GM23338 (cell line): ENCODE data around the gene CYP24A1. TPM values are rescaled to one million over a fixed set of nuclear protein-coding genes. Genes with fewer than 3 reads are reported as not detected.

Source experiments
- ATAC-seq: fragments of 200-7000 bp; cut with Tn5 transposase; 3 replicates; pipeline ENCODE4 v1.9.1; 2020
- DNase-seq: peaks from one replicate; pipeline ENCODE4 v3.0.0-alpha.2; 2015; ENCODE audit warnings: low spot score
- H2AFZ ChIP-seq: fragments of 200-600 bp; sonication (generic); 2 replicates; pipeline ENCODE4 v1.8.0; 2016; ENCODE audit warnings: antibody characterized with exemption, mild to moderate bottlenecking, moderate library complexity
- H3F3A ChIP-seq: fragments of 200-600 bp; sonication (generic); replicated peaks from 2 replicates; pipeline ENCODE4 v1.8.0; 2017; ENCODE audit warnings: antibody characterized with exemption, mixed run types, low read depth
- H3K27ac ChIP-seq: fragments of 200-600 bp; sonication (generic); 2 replicates; pipeline ENCODE4 v1.6.1; 2016; ENCODE audit warnings: low read depth
- H3K27me3 ChIP-seq: fragments of 200-600 bp; sonication (generic); 2 replicates; pipeline ENCODE4 v1.8.0; 2016; ENCODE audit warnings: mild to moderate bottlenecking, mixed run types, moderate library complexity; ENCODE audit not compliant: insufficient read depth
- H3K36me3 ChIP-seq: fragments of 200-600 bp; sonication (generic); 2 replicates; pipeline ENCODE4 v1.8.0; 2016; ENCODE audit warnings: mild to moderate bottlenecking; ENCODE audit not compliant: insufficient read depth
- H3K4me1 ChIP-seq: fragments of 200-600 bp; sonication (generic); 2 replicates; pipeline ENCODE4 v1.8.0; 2016; ENCODE audit warnings: mild to moderate bottlenecking, moderate library complexity; ENCODE audit not compliant: insufficient read depth
- H3K4me2 ChIP-seq: fragments of 200-600 bp; sonication (generic); 2 replicates; pipeline ENCODE4 v1.7.1; 2017; ENCODE audit warnings: mixed run types
- H3K4me3 ChIP-seq: fragments of 200-600 bp; sonication (generic); 2 replicates; pipeline ENCODE4 v1.6.1; 2016; ENCODE audit warnings: mixed run types
- H3K79me2 ChIP-seq: fragments of 200-600 bp; sonication (generic); replicated peaks from 2 replicates; pipeline ENCODE4 v1.8.0; 2017; ENCODE audit warnings: mild to moderate bottlenecking; ENCODE audit not compliant: insufficient read depth
- H3K9me2 ChIP-seq: fragments of 200-600 bp; sonication (generic); 2 replicates; pipeline ENCODE4 v1.8.0; 2017; ENCODE audit not compliant: insufficient read depth
- H4K20me1 ChIP-seq: fragments of 200-600 bp; sonication (generic); replicated peaks from 2 replicates; pipeline ENCODE4 v1.8.0; 2017; ENCODE audit warnings: mild to moderate bottlenecking; ENCODE audit not compliant: insufficient read depth
- H3K27ac Mint-ChIP-seq: 2 replicates; pipeline ENCODE4 v1.8.0; 2020; ENCODE audit warnings: inconsistent platforms, mild to moderate bottlenecking, moderate library complexity, mixed read lengths
- H3K27me3 Mint-ChIP-seq: 3 replicates; pipeline ENCODE4 v1.8.0; 2022; ENCODE audit warnings: low read depth, mild to moderate bottlenecking, moderate library complexity, mixed read lengths, inconsistent platforms; ENCODE audit not compliant: insufficient read depth, poor library complexity
- H3K36me3 Mint-ChIP-seq: 3 replicates; pipeline ENCODE4 v1.8.0; 2021; ENCODE audit warnings: low read depth, mild to moderate bottlenecking, inconsistent platforms, moderate library complexity, mixed read lengths
- H3K4me1 Mint-ChIP-seq: 3 replicates; pipeline ENCODE4 v1.8.0; 2020; ENCODE audit warnings: mild to moderate bottlenecking, inconsistent platforms, mixed read lengths
- H3K4me3 Mint-ChIP-seq: 3 replicates; pipeline ENCODE4 v1.8.0; 2021; ENCODE audit warnings: moderate library complexity, mild to moderate bottlenecking, inconsistent platforms, mixed read lengths
- H3K9me3 Mint-ChIP-seq: 3 replicates; pipeline ENCODE4 v1.8.0; 2020; ENCODE audit warnings: moderate library complexity, mild to moderate bottlenecking, inconsistent platforms, mixed read lengths
- EZH2 ChIP-seq: fragments of 200-600 bp; sonication (generic); IDR thresholded peaks from one replicate; pipeline ENCODE4 v1.8.0; 2017; ENCODE audit warnings: antibody characterized with exemption, mild to moderate bottlenecking, low read depth; ENCODE audit not compliant: unreplicated experiment
- ZNF114 ChIP-seq: fragments of 250-450 bp; sonication (Bioruptor Pico); IDR thresholded peaks from 2 replicates; pipeline ENCODE4 v1.5.0; 2020; ENCODE audit warnings: mild to moderate bottlenecking, moderate library complexity
- polyA plus RNA-seq: library from polyadenylated mRNA; unstranded; fragments of >200 nt; fragmentation: Nextera tagmentation; extraction: Ambion mirVana; gene quantifications from 2 replicates; pipeline ENCODE4 v1.2.1, GENCODE V29; 2016
- total RNA-seq: library from RNA; depleted of rRNA; stranded (reverse); fragments of >200 nt; shearing (Covaris generic); gene quantifications from 2 replicates; pipeline ENCODE4 v1.2.3, GENCODE V29; 2014
- TF ChIP-seq, protein P1 (sequence below): IDR thresholded peaks from 2 replicates; pipeline ENCODE4 v1.6.1; 2016; ENCODE audit warnings: antibody characterized with exemption
- TF ChIP-seq, protein P2 (sequence below): fragments of 250-450 bp; sonication (Bioruptor Pico); IDR thresholded peaks from 2 replicates; pipeline ENCODE4 v1.5.0; 2020; ENCODE audit warnings: mild to moderate bottlenecking, moderate library complexity

The CYP24A1 gene
- total and polyA plus RNA-seq, 2 experiments from 2014 or later, result 0.10 TPM; not detected in 1

DNA sequence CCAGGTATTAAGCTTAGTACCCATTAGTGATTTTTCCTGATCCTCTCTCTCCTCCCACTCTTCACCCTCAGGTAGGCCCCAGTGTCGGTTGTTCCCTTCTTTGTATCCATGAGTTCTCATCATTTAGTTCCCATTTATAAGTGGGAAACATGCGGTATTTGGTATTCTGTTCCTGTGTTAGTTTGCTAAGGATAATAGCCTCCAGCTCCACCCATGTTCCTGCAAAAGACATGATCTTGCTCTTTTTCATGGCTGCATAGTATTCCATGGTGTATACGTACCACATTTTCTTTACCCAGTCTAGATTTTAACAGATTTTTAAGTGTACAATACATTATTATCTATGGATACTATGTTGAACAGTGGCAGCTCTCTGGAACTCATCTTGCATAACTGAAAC lies 44.4 kb downstream of the CYP24A1 start:
- H3K4me3 Mint-ChIP-seq, result no peak overlapping the region
- H2AFZ ChIP-seq, result no peak overlapping the region
- H3K4me2 ChIP-seq, result no peak overlapping the region
- ATAC-seq (no peak), DNase-seq (no peak)
- H3F3A ChIP-seq, result no peaks in the 10 kb centered on the region
- no peak overlapping the region for H3K4me3 ChIP-seq
- H3K27me3 ChIP-seq, result no peaks in the 10 kb centered on the region
- H3K27ac ChIP-seq, result no peak overlapping the region
- TF ChIP-seq, protein P1, sequence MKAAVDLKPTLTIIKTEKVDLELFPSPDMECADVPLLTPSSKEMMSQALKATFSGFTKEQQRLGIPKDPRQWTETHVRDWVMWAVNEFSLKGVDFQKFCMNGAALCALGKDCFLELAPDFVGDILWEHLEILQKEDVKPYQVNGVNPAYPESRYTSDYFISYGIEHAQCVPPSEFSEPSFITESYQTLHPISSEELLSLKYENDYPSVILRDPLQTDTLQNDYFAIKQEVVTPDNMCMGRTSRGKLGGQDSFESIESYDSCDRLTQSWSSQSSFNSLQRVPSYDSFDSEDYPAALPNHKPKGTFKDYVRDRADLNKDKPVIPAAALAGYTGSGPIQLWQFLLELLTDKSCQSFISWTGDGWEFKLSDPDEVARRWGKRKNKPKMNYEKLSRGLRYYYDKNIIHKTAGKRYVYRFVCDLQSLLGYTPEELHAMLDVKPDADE, result no peak
- no peak for TF ChIP-seq ZNF114 (CRISPR knock-in tag)
- TF ChIP-seq EZH2, result no peak
- TF ChIP-seq, protein P2, sequence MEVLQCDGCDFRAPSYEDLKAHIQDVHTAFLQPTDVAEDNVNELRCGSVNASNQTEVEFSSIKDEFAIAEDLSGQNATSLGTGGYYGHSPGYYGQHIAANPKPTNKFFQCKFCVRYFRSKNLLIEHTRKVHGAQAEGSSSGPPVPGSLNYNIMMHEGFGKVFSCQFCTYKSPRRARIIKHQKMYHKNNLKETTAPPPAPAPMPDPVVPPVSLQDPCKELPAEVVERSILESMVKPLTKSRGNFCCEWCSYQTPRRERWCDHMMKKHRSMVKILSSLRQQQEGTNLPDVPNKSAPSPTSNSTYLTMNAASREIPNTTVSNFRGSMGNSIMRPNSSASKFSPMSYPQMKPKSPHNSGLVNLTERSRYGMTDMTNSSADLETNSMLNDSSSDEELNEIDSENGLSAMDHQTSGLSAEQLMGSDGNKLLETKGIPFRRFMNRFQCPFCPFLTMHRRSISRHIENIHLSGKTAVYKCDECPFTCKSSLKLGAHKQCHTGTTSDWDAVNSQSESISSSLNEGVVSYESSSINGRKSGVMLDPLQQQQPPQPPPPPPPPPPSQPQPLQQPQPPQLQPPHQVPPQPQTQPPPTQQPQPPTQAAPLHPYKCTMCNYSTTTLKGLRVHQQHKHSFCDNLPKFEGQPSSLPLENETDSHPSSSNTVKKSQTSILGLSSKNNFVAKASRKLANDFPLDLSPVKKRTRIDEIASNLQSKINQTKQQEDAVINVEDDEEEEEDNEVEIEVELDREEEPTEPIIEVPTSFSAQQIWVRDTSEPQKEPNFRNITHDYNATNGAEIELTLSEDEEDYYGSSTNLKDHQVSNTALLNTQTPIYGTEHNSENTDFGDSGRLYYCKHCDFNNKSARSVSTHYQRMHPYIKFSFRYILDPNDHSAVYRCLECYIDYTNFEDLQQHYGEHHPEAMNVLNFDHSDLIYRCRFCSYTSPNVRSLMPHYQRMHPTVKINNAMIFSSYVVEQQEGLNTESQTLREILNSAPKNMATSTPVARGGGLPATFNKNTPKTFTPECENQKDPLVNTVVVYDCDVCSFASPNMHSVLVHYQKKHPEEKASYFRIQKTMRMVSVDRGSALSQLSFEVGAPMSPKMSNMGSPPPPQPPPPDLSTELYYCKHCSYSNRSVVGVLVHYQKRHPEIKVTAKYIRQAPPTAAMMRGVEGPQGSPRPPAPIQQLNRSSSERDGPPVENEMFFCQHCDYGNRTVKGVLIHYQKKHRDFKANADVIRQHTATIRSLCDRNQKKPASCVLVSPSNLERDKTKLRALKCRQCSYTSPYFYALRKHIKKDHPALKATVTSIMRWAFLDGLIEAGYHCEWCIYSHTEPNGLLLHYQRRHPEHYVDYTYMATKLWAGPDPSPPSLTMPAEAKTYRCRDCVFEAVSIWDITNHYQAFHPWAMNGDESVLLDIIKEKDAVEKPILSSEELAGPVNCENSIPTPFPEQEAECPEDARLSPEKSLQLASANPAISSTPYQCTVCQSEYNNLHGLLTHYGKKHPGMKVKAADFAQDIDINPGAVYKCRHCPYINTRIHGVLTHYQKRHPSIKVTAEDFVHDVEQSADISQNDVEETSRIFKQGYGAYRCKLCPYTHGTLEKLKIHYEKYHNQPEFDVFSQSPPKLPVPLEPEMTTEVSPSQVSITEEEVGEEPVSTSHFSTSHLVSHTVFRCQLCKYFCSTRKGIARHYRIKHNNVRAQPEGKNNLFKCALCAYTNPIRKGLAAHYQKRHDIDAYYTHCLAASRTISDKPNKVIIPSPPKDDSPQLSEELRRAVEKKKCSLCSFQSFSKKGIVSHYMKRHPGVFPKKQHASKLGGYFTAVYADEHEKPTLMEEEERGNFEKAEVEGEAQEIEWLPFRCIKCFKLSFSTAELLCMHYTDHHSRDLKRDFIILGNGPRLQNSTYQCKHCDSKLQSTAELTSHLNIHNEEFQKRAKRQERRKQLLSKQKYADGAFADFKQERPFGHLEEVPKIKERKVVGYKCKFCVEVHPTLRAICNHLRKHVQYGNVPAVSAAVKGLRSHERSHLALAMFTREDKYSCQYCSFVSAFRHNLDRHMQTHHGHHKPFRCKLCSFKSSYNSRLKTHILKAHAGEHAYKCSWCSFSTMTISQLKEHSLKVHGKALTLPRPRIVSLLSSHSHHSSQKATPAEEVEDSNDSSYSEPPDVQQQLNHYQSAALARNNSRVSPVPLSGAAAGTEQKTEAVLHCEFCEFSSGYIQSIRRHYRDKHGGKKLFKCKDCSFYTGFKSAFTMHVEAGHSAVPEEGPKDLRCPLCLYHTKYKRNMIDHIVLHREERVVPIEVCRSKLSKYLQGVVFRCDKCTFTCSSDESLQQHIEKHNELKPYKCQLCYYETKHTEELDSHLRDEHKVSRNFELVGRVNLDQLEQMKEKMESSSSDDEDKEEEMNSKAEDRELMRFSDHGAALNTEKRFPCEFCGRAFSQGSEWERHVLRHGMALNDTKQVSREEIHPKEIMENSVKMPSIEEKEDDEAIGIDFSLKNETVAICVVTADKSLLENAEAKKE, result no peak
- no peaks in the 10 kb centered on the region for H3K79me2 ChIP-seq
- H3K4me1 ChIP-seq, result peaks cover 3% of the 10 kb centered on the region; the same call in 1 of the 2 replicates
- no peaks in the 10 kb centered on the region for H3K9me2 ChIP-seq
- no peak overlapping the region for H3K27ac Mint-ChIP-seq
- no peaks in the 10 kb centered on the region for H4K20me1 ChIP-seq
- H3K9me3 Mint-ChIP-seq, result no peaks in the 10 kb centered on the region
- H3K27me3 Mint-ChIP-seq, result no peaks in the 10 kb centered on the region
- H3K36me3 ChIP-seq, result no peaks in the 10 kb centered on the region
- H3K4me1 Mint-ChIP-seq, result no peaks in the 10 kb centered on the region; the same call in 2 of the 3 replicates
- no peaks in the 10 kb centered on the region for H3K36me3 Mint-ChIP-seq
